IMR-90 (cell line): ENCODE measurements around the gene SLC25A22. TPM values are rescaled to one million over a fixed set of nuclear protein-coding genes. Genes with fewer than 3 reads are reported as not detected.

Source experiments
- ATAC-seq: fragments of 200-7000 bp; cut with Tn5 transposase; 2 replicates; pipeline ENCODE4 v1.9.1; 2020; ENCODE audit warnings: low read depth, mild to moderate bottlenecking, moderate library complexity
- BruUV-seq: library from RNA; stranded (reverse); fragments of 400-500 nt; replicated peaks from 2 replicates; lab custom pipeline; 2021; lab: Mats Ljungman, UMichigan
- CTCF ChIA-PET: fragments of 300-600 bp; formaldehyde crosslinking; extraction: SDS; loops from one replicate; lab custom pipeline; 2021; ENCODE audit warnings: antibody characterized with exemption; lab: Yijun Ruan, JAX
- POLR2A ChIA-PET: fragments of 300-600 bp; sonication (Branson Sonifier 250); formaldehyde crosslinking; loops from one replicate; lab custom pipeline; 2022; ENCODE audit warnings: antibody characterized with exemption; ENCODE audit not compliant: unreplicated experiment; lab: Charles Lee
- DNase-seq: peaks from one replicate; pipeline ENCODE4 v3.0.0; 2013
- H2AFZ ChIP-seq: replicated peaks from 2 replicates; pipeline ENCODE3; 2013; ENCODE audit warnings: low read length, mild to moderate bottlenecking; ENCODE audit not compliant: poor library complexity
- H2AK5ac ChIP-seq: 2 replicates; pipeline ENCODE4 v1.6.1; 2013; ENCODE audit warnings: low read depth, low read length, inconsistent platforms
- H2AK9ac ChIP-seq: replicated peaks from 2 replicates; pipeline ENCODE3; 2013; ENCODE audit warnings: mild to moderate bottlenecking, low read depth, low read length, moderate library complexity; ENCODE audit not compliant: poor library complexity
- H2BK120ac ChIP-seq: 2 replicates; pipeline ENCODE4 v1.6.1; 2013; ENCODE audit warnings: low read depth, low read length, inconsistent platforms
- H2BK15ac ChIP-seq: 3 replicates; pipeline ENCODE4 v1.6.1; 2013; ENCODE audit warnings: low read depth, low read length, inconsistent platforms
- H2BK20ac ChIP-seq: 2 replicates; pipeline ENCODE4 v1.6.1; 2013; ENCODE audit warnings: low read depth, mild to moderate bottlenecking, inconsistent platforms, low read length, moderate library complexity
- H2BK5ac ChIP-seq: 2 replicates; pipeline ENCODE4 v1.6.1; 2013; ENCODE audit warnings: mild to moderate bottlenecking, low read depth, low read length, inconsistent platforms; ENCODE audit not compliant: poor library complexity, severe bottlenecking
- H3K14ac ChIP-seq: replicated peaks from 2 replicates; pipeline ENCODE4 v1.6.1; 2013; ENCODE audit warnings: low read depth, low read length, inconsistent platforms
- H3K18ac ChIP-seq: 2 replicates; pipeline ENCODE4 v1.6.1; 2013; ENCODE audit warnings: low read depth, low read length, control low read depth
- H3K23ac ChIP-seq: 2 replicates; pipeline ENCODE4 v1.6.1; 2013; ENCODE audit warnings: low read depth, low read length, inconsistent platforms
- H3K27ac ChIP-seq: 2 replicates; pipeline ENCODE4 v1.5.1; 2013; ENCODE audit warnings: mild to moderate bottlenecking, control low read depth, low read length; ENCODE audit not compliant: insufficient read depth
- H3K27me3 ChIP-seq: 2 replicates; pipeline ENCODE4 v1.6.1; 2013; ENCODE audit warnings: low read length; ENCODE audit not compliant: control insufficient read depth, insufficient read depth
- H3K36me3 ChIP-seq: 2 replicates; pipeline ENCODE4 v1.6.1; 2013; ENCODE audit warnings: low read length, mixed read lengths; ENCODE audit not compliant: control insufficient read depth, insufficient read depth
- H3K4ac ChIP-seq: 2 replicates; pipeline ENCODE4 v1.6.1; 2013; ENCODE audit warnings: low read depth, low read length, inconsistent platforms
- H3K4me1 ChIP-seq: 2 replicates; pipeline ENCODE4 v1.6.1; 2013; ENCODE audit warnings: low read length, mixed read lengths; ENCODE audit not compliant: control insufficient read depth, insufficient read depth
- H3K4me2 ChIP-seq: 2 replicates; pipeline ENCODE4 v1.6.1; 2013; ENCODE audit warnings: low read depth, mild to moderate bottlenecking, control low read depth, low read length, moderate library complexity
- H3K4me3 ChIP-seq: 2 replicates; pipeline ENCODE4 v1.5.1; 2013; ENCODE audit warnings: low read depth, mild to moderate bottlenecking, control low read depth, low read length, moderate library complexity; ENCODE audit not compliant: insufficient read depth
- H3K56ac ChIP-seq: 2 replicates; pipeline ENCODE4 v1.6.1; 2013; ENCODE audit warnings: low read length, inconsistent platforms; ENCODE audit not compliant: insufficient read depth; ENCODE audit errors: extremely low read depth
- H3K79me1 ChIP-seq, 2 experiments: 2 replicates each; pipeline ENCODE4 v1.6.1; 2013; ENCODE audit warnings: low read length in 2 of 2, inconsistent platforms in 1 of 2, low read depth in 1 of 2
- H3K9ac ChIP-seq: 2 replicates; pipeline ENCODE4 v1.6.1; 2013; ENCODE audit warnings: low read depth, low read length, control low read depth
- H3K9me1 ChIP-seq: 2 replicates; pipeline ENCODE4 v1.6.1; 2013; ENCODE audit warnings: low read length, inconsistent platforms; ENCODE audit not compliant: insufficient read depth
- H3K9me3 ChIP-seq: 2 replicates; pipeline ENCODE4 v1.6.1; 2013; ENCODE audit warnings: low read length; ENCODE audit not compliant: control insufficient read depth, insufficient read depth
- H4K20me1 ChIP-seq: 2 replicates; pipeline ENCODE4 v1.6.1; 2013; ENCODE audit warnings: low read length, inconsistent platforms; ENCODE audit not compliant: insufficient read depth
- H4K5ac ChIP-seq: 2 replicates; pipeline ENCODE4 v1.6.1; 2013; ENCODE audit warnings: mild to moderate bottlenecking, low read depth, low read length, control low read depth
- H4K8ac ChIP-seq, 2 experiments: 2 replicates each; pipeline ENCODE4 v1.6.1; 2013; ENCODE audit warnings: low read depth in 2 of 2, low read length in 2 of 2, control low read depth in 1 of 2, inconsistent platforms in 1 of 2
- H4K91ac ChIP-seq: 2 replicates; pipeline ENCODE4 v1.6.1; 2013; ENCODE audit warnings: low read depth, low read length, inconsistent platforms; ENCODE audit not compliant: insufficient read depth
- CEBPB ChIP-seq: IDR thresholded peaks from 2 replicates; pipeline ENCODE4 v1.6.1; 2012; ENCODE audit warnings: low read depth, low read length, improper control_type of control experiment
- ELK1 ChIP-seq: fragments of 150-350 bp; IDR thresholded peaks from 2 replicates; pipeline ENCODE4 v1.6.1; 2016; ENCODE audit warnings: low read depth, mild to moderate bottlenecking, low read length, moderate library complexity, borderline replicate concordance
- MAZ ChIP-seq: IDR thresholded peaks from 2 replicates; pipeline ENCODE4 v1.6.1; 2012; ENCODE audit warnings: low read depth, mild to moderate bottlenecking, low read length, improper control_type of control experiment, moderate library complexity, borderline replicate concordance
- MXI1 ChIP-seq: IDR thresholded peaks from 2 replicates; pipeline ENCODE4 v1.6.1; 2012; ENCODE audit warnings: low read depth, mild to moderate bottlenecking, low read length, moderate library complexity, borderline replicate concordance
- NFE2L2 ChIP-seq: fragments of 150-350 bp; IDR thresholded peaks from 2 replicates; pipeline ENCODE4 v1.6.1; 2016; ENCODE audit warnings: low read depth, mild to moderate bottlenecking, low read length
- WGBS, 2 experiments: methylation state at CpG; one replicate each; pipeline versions ENCODE4 v1.1.5 to v1.1.7; 2013; ENCODE audit warnings: missing lambda C conversion rate in 2 of 2; ENCODE audit not compliant: insufficient read length in 1 of 2; ENCODE audit errors: extremely low coverage in 2 of 2; 5-methylcytosine and 5-hydroxymethylcytosine counted together
- dilution Hi-C: fragments of 300-500 bp; cut with HindIII; formaldehyde crosslinking; loops from one replicate; pipeline ENCODE4 v1.14.3; 2018; ENCODE audit warnings: low sequenced_read_pairs; ENCODE audit not compliant: unreplicated experiment
- in situ Hi-C: fragments of 300-500 bp; cut with MboI; formaldehyde crosslinking; loops from 3 replicates; pipeline ENCODE4 v1.14.3; 2019; ENCODE audit warnings: low sequenced_read_pairs, inconsistent platforms, mixed read lengths
- intact Hi-C: fragments of 100-400 bp; cut with micrococcal nuclease; formaldehyde crosslinking; loops from 2 replicates; pipeline ENCODE4 v1.10.0; 2022
- polyA plus RNA-seq, 3 experiments: library from polyadenylated mRNA; depleted of rRNA; stranded (reverse); fragments of >200 nt; gene quantifications; 2 replicates each; pipeline ENCODE4 v1.2.3, GENCODE V29; 2012; ENCODE audit warnings: low replicate concordance in 1 of 3
- total RNA-seq: library from RNA; depleted of rRNA; stranded (reverse); fragments of >200 nt; gene quantifications from 2 replicates; pipeline ENCODE4 v1.2.3, GENCODE V29; 2012

SLC25A22 gene
- total and polyA plus RNA-seq, 2 of the 4 experiments (the other 2 are of a cell fraction), result 8.2 to 41.3 TPM

- Histone ChIP-seq H4K20me1 (peaks cover 38% of the 10 kb centered on the region), H2AK5ac (0 out of 2 replicates have a peak overlapping the region, but pooled peaks have one; percentile 52), H3K4me3 (no peak overlapping the region), H4K8ac (no peak overlapping the region), H2BK120ac (no peak overlapping the region), H3K27ac (no peak overlapping the region; the same call in 1 of the 2 replicates), H2BK20ac (no peak overlapping the region), H3K9me1 (peaks cover 10% of the 10 kb centered on the region; the same call in 1 of the 2 replicates), H3K4ac (no peak overlapping the region), H2BK15ac (no peak overlapping the region), H3K56ac (no peak overlapping the region), H3K36me3 (peaks cover 9% of the 10 kb centered on the region; the same call in 1 of the 2 replicates), H2AK9ac (peak overlapping the region; percentile 61), H3K4me2 (peak overlapping the region; percentile 51), H4K91ac (no peak overlapping the region; the same call in 1 of the 2 replicates), H2AFZ (peak overlapping the region; percentile 90), H3K18ac (no peak overlapping the region), H3K14ac (no peak overlapping the region), H2BK5ac (no peak overlapping the region), H3K23ac (no peak overlapping the region), H3K27me3 (peaks cover 6% of the 10 kb centered on the region; the same call in 1 of the 2 replicates), H3K4me1 (peaks cover 34% of the 10 kb centered on the region), H3K79me1 (peaks cover 5 to 24% of the 10 kb centered on the region in 2 experiments), H3K9ac (no peak overlapping the region), H3K9me3 (no peaks in the 10 kb centered on the region), H4K5ac (no peak overlapping the region)
- POLR2A ChIA-PET, result no interaction called here
- DNase-seq, result no peak
- no peak for ATAC-seq
- in situ Hi-C loops, result no loop called here
- dilution Hi-C loops, result no loop called here
- intact Hi-C loops, result no loop called here
- TF ChIP-seq MAZ, result no peak
- no peak for TF ChIP-seq NFE2L2
- TF ChIP-seq MXI1, result no peak
- TF ChIP-seq CEBPB, result no peak
- TF ChIP-seq ELK1, result no peak
- 6% methylated on average over 12 of the region's 39 CpGs; no CpG with 5 or more reads in 1 of the 2 experiments for WGBS, 2 experiments
- BruUV-seq, result no TSS peak
- CTCF ChIA-PET, result no interaction called here
Measured at GRCh38 chr11:829847-830294, 31.8 kb upstream of the SLC25A22 start.
